DMS79 (cell line): ENCODE measurements around the gene TCAF1.
"Not testable (repeated sequence)": the region's sequence is repeated elsewhere in the genome, so short reads cannot be mapped to it uniquely, and the experiment has no call there.

ENCODE experiments used
- DNase-seq: peaks from one replicate; lab custom pipeline; 2025; lab: John Stamatoyannopoulos, UW

Gene TCAF1

GRCh38 chr7:143850682-143851081, 51.3 kb downstream of the TCAF1 start:
- DNase-seq, result no peak

- no peak for DNase-seq
Observed at GRCh38 chr7:143849785-143850479, 52.0 kb downstream of the TCAF1 start.

- DNase-seq, result no peak
Observed at GRCh38 chr7:143848192-143848591, 53.8 kb downstream of the TCAF1 start.

DNA sequence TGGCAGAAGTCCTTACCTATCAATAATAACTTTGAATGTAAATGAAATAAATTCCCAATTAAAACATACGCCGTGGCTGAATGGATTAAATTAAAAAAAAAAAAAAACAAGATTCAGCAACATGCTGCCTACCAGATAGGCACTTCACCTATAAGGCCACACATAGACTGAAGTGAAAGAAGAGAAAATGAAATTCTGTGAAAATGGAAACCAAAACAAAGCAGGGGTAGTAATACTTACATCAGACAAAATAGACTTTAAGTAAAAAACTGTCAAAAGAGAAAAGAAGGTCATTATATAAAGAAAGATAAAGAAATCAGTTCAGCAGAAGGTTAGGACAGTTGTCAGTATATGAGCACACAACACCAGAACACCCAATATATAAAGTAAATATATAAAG, 55.3 kb downstream of the TCAF1 start:
- no peak for DNase-seq

GRCh38 chr7:143841696-143842095, 60.3 kb downstream of the TCAF1 start:
- not testable (repeated sequence) for DNase-seq

DNA sequence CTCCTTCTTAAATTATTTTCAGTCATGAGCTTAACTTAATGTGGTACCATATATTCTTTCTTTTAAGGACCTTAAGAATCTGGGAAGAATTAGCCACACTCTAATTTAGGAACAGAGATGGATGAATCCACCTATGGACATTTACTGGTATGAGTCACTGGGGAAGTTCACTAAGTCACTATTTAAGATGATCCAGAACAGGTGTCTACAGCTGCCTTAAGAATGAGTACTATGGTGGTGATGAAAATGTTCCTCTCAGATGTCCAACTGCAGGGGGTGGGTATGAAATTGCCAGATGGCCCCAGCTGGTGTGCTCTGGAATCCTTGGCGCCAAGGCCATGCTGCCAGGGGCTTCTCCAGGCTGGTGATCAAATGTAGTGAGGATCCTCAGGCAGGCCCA, 61.9 kb downstream of the TCAF1 start:
- not testable (repeated sequence) for DNase-seq

- not testable (repeated sequence) for DNase-seq
Observed at GRCh38 chr7:143837223-143837622, 64.8 kb downstream of the TCAF1 start.

DNA sequence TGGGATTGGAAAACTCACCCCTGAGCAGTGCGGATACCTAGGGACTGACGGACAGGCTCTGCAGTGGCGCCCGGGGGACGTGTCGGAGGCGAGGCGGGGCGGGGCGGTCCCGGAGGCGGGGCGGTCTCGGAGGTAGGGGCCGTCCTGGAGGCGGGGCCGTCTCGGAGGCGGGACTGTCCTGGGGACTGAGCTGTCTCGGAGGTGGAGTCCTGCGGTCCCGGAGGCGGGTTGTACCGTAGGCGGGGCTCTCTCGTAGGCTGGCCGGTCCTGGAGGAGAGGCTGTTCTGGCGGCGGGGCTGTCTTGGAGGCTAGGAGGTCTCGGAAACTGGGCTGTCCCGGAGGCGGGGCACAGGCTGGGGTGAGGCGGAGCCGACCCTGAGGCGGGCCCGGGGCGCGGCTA, 65.4 kb downstream of the TCAF1 start:
- peak; percentile 36 for DNase-seq

GRCh38 chr7:143836088-143836487, 65.9 kb downstream of the TCAF1 start:
- not testable (repeated sequence) for DNase-seq

GRCh38 chr7:143826578-143826977, 75.4 kb downstream of the TCAF1 start:
- DNase-seq, result not testable (repeated sequence)

- DNase-seq, result not testable (repeated sequence)
Observed at GRCh38 chr7:143824295-143825135, 77.5 kb downstream of the TCAF1 start.

- not testable (repeated sequence) for DNase-seq
Observed at GRCh38 chr7:143823634-143824294, 78.2 kb downstream of the TCAF1 start.

DNA sequence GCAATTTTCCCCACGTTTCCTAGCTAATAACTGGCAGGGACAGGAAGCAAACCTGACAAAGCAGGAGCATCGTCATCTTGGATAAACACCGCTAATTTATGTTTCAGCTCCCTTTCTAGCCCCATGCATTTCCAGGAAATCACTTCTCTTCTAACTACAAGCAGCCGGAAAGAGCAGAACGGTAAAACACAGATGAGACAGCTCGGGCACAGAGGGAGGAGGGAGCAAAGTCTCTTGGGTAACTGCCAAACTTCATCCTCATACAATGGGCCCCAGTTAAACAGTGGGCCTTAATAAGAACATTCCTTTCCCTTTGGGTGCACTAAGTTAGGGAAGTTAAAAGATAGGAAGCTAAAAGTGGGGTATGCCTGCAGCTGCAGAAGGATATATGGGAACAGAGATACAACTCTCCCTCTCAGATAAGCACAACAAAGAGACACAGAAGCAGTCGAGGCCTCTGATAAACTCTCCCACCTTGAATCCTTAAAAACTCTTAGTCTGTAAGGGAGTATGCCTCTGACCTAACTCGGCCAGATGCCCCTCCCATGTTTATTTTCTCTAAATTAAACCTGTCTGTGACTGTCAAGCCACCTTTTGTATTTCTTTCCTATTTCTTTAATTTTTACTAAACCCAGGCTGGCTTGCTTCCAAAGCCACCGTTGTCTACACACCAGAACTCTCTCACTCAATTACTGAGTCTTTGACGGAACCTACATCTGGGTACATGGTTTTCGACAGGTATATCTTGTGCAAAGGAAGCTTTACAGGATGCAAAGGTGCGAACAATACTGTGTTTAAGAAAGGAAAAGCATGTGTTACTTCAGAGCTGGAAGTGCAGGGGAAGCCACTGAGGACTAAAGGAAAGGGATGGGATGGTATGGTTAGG, 80.3 kb downstream of the TCAF1 start:
- DNase-seq, result not testable (repeated sequence)

- DNase-seq, result not testable (repeated sequence)
Observed at GRCh38 chr7:143817873-143818272, 84.1 kb downstream of the TCAF1 start.

DNA sequence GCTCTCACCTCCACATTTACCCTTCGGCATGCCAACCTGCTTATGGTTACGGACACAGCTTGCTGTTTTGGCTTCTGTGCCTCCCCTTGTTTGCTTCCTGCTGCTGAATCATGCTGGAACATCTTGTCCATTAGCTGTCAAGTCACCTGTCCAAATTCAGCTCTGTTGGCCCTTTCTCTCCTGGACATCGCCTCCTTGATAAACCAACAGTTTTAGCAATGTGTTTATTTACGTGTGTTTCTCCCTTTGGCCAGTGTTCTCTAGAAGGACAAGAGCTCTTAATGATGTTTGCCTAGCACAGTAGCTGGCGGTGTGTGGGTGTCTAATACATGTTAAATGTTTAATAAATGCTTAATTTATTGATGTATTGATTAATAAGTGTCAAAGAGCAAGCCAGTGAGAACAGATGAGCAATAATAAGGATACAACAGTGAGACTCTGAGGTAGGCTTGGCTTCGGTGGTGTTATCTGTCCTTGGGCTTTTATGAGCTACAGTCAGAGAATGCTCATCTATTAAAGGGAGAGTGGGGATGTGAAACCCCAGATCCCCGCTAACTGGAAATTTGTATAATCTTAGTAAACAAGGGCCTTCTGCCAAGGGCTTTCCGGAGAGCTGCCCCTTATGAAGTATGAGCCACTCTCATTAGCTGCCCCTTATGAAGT, 85.4 kb downstream of the TCAF1 start:
- DNase-seq, result not testable (repeated sequence)

DNA sequence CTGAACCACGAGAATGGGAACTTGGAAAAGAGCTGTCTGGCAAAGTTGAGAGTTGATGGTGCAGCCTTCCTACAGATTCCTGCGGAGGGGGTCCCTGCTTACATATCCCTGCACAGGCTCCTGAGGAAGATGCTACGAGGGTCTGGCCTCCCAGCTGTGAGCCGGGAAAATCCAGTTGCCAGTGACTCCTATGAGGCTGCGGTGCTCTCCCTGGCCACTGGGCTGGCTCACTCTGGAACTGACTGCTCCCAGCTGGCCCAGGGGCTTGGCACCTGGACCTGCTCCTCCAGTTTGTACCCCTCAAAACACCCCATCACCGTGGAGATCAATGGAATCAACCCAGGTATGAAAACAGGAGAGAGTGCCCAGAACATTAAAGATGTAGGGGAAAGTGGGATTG, 91.3 kb downstream of the TCAF1 start:
- DNase-seq, result not testable (repeated sequence)

DNA sequence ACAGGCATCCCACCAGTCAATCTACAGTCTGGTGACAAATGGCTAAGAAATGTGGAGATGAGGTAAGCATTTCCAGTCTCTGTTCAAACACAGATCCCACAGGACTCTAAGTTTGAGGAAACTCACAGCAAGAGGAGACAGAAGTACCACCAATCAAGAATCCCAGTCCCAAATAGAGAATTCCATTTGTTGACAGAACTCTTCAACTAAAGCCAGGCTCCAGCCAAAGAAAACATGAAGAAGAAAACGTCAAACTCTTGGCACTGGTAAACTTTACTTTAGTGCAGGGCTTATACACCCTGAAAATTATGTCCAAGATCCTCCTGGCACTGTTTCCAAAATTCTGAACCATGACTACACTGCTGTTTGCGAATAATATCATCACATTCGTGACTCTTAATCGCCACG, 95.3 kb downstream of the TCAF1 start:
- not testable (repeated sequence) for DNase-seq
